CD4-positive, alpha-beta T cell treated with Interleukin-17A for 4 hours (primary cell): ENCODE measurements around the gene CPN2.

Experiments
- DNase-seq: peaks from one replicate; pipeline ENCODE4 v3.0.0-alpha.2; 2020; ENCODE audit warnings: mixed read lengths

The CPN2 gene

DNA sequence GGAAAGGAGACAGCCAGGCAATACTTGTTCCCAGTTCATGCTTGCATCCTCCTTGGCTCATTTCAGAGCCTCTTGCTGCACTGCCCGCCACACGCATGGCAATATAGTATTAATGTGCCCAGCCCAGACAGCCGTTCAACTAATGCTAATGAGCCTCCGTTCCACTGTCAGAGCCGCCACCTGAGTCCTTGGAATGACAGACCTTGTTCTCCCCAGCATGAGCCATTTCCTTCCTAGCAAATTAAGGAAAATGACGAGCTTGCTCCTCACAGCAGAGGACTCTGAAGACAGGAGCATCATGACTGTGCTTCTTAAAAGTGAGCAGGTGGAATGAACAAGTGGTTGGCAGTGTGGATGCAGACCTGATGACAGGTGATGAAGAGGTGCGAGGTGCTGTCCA, 29.2 kb upstream of the CPN2 start:
- no peak for DNase-seq

DNA sequence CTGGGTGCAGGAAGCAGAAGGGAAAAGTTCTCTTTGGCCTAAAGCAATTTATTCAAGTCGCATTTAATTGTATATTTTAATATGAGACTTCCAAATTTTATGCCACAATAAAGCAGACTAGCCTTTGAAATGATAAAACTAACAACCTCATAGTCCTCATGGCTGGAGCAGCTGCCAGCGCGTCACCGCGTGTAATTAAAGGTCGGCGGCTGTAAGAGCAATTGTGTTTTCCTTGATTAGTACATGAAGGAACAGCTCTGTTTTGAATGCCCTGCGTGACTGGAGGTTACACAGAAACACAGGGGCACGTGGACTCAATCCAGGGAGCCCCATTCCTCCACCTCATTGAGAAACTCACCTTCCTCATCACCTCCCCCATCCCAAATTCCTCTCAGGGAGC, 28.5 kb upstream of the CPN2 start:
- no peak for DNase-seq

DNA sequence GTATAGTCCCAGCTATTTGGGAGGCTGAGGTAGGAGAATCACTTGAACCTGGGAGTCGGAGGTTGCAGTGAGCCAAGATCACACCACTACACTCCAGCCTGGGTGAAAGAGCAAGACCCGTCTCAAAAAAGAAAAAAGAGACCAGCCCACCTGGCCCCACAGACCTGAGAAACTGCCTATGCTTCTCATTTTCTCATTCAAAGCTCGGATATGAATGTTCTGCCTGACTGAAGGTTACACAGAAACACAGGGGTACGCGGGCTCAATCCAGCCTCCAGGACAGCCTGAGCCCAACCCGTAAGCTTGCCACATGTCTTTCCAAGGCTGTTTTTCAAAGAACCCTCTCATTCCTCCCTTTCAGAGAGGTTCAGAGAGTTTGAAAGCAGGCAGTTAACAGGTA, 28.1 kb upstream of the CPN2 start:
- no peak for DNase-seq

DNA sequence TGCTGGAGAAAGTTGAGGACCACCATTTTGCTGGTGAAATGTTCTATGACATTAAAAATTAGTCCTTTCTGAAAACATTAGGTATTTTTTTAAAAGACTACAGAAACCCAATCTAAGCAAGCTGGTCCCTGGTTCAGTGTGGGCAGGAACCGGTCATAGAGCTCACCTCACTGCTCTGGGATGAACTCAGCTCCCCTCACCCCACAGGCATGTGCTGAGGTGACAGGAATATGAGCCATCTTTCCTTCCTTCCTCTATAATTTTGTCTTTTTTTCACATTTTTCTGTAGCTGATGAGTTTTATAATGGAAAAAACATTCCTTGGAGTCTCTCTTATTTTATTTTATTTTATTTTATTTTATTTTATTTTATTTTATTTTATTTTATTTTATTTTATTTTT, 26.6 kb upstream of the CPN2 start:
- no peak for DNase-seq

DNA sequence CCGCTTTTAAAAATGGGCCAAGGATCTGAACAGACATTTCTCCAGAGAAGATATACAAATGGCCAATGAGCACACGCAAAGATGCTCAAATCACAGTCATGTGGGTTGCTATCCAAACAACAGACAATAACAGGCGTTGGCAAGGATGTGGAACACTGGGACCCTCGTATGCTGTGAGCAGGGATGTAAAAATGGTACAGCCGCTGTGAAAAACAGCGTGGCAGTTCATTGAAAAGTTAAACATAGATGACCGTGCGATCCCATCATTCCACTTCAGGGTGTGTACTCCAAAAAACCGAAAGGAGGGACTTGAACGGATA, 25.1 kb upstream of the CPN2 start:
- DNase-seq: no peak

DNA sequence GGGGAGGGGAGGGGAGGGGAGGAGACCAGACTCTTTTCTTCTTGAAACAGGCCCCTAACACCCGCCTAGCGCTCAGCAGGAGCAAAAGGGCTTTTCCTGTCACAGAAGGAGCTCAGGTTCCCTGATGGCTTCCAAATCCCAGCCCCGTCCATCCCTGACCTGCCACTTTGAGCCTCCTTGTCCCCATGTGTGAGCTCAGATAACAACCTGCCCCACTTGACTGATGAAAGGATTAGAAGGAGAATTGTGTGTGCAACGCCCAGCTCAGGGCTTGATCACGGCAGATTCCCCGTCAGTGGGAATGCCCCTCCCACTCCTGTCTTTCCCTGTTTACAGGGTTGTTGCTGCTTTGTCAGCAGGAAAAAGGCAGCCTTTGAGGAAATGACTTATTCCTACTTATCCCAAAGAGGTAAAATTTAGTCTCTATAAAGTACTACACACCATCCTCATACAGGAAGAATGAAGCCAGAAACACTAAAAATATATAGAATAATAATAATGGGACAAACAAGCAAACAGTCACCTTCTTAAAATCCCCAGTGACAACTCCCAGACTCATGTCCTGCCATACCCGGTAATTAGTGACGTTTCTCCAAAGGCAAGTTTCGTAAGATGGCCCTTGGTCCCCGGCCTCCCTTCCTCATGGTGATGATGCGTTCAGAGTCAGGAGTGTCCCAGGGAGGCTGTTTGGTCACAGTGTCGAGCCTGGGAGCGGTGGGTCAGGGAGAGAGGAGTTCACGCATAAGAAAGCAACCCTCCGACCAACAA, 24.5 kb upstream of the CPN2 start:
- DNase-seq: no peak

DNA sequence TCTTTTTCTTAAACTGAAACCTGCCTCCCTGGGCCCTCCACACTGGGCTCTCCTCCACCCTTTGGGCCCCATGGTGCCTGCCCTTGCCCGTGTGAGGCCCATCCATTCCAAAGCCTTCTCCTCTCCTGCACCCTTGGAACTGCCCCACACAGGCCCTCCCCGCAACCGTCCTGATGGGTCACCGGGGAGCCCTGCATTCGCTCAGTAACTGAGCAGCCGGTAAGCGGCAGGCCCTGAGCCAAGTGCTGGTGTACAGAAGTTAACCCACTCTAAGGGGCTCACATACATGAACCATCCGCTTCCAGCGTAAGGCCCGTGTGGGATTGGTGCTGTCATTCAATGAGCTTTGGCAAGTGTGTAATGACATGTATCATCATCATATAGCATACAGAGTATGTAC, 23.8 kb upstream of the CPN2 start:
- no peak for DNase-seq

DNA sequence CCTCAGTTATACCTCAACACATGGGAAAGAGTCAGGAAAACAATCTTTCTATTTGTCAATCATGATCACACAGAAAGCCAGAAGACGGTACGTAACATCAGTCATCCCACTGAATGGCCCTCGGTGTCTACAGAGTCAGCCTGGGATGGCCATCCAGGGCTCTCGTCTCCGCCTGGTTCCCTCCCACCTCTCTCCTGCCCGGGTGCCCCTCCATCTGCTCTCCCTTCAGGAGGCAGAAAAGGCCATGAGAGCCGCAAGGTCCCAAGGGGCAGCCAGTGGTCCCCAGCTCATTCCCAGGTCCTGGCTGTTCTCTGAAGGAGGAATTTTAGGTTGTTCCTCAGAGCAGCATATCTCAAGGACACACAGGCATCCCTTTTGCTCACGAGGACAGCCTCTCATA, 22.8 kb upstream of the CPN2 start:
- no peak for DNase-seq

DNA sequence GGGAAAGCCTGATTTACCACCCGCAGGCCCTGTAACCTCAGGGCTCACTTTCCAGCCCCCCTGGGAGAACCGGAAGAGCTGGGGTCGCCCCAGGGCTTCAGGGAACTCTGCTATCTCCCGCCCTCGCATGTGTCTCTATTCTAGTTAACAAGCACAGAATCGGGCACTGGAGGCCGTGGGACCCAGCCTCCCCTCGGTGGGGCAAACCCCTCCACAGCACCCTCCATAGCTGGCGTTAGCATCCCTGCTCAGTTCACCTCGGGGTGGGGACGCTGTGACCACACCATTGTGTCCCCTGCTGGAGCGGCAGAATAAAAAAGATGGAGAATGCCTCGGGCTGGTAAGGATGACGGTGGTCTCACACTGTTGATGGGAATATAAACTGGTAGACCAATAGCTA, 21.9 kb upstream of the CPN2 start:
- no peak for DNase-seq

DNA sequence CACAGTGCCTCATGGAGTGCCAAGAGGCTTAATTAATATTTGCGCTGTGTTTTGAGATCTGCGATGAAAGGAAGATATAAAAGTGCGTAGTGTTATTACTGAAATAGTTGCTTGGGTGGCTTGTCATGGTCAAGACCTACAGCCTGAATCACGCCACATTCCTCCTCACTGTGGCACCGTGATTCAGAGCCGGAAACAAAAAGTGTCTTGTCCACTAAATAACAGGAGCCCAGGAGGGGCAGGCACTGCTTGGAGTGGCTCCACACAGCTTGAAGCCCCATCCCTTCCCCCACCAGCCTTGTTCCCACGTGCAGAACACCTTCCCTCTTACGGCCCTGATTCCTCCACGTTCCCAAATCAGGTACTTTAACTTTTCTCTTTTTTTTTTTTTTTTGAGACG, 19.6 kb upstream of the CPN2 start:
- no peak for DNase-seq

DNA sequence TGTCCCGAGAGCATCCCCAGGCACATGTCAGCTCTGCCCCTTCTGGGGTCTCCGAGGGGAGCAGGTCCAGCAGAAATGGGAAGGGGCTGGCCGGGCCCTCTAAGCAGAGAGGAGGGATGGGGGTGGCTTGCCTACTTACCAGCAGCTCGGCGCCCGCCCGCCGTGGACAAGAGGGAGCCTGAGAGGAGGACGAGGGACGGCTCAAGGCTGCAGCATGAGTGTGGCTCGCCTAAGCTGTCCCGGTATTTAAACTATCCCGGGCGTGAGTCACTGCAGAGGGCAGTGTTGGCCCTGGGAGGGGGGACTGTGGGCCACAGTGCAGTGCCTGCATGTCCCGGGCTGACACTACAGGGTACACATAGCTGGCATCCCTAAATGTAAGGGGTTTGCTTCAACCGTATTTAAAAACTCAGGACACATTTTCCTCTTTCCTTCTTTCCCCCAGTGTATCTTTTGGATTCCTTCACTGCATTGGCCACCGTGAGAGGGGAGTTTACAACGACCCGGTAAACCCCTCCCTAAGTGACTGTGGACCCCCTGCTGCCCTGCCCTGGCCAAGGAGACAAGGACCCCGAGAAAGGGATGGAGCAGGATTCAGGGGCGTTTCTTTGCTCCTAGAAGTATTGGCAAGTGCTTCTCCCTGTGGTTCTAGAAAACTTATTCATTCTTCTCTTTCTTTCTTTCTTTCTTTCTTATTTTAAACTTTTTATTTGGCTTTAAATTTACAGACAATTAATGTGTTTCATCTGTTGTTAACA, 18.6 kb upstream of the CPN2 start, which contains the start of gene LRRC15:
TSS of gene LRRC15 (minus strand) at position 222 of the 758 bp plus-strand sequence. CDS start 8,700 bp downstream, outside the sequence.
- peak; percentile 13 for DNase-seq

DNA sequence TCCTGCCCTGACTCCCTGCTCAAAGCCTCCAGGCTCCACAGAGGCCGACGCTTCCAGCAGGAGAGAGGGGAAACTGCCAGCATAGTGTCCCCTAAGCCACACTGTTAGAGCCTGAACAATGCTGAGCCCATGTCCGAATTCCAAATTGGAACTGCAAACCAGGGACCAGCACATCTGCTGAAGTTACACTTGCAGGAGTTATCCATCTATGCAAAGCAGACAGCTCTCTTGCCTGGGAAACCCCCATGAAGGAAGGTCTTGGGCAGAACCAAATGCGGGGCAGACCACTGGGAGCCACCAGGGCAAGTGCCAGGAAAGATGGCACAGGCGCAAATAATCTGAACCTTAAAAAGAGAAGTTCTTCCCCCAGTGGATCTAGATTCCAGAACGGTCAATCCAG, 17.8 kb upstream of the CPN2 start:
- DNase-seq: no peak

DNA sequence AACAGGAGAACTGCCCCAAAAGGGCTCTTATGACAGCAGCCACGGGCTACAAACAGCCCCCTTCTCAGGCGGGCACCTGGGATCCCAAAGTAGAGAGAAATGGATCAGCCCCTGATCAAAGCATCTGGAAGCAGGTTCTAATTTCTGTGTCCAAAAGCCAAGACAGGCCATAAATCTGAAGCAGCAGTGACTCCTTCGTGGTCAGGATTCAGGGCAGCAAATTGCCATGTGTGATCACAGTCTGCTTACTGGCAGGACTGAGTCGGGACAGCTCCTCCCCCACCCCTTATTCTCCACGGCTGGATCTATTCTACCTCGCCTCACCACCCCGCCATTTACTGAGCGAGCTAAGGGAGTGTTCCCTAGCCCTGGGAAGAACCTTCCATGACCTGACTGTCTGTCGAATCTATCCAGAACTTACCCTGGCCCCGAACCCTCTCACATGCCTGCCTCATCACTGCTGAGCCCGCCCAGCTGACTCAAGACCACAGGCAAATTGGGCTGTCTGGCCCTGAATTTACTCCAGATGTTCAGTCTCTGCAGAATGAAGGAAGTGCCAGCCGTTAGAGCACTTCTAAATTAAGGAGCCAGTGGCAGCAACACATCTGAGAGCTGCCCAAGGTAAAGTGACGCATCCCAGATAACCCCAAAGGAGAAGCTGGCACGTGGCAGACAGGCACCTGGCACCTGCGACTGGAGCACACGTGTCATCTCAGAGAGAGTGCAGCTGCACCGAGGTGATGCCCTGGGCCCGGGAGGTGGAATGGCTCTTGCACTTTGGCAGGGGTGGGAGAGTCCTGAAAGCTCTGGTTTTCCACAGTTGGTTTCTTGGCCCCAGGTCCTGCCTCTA, 17.1 kb upstream of the CPN2 start:
- no peak for DNase-seq

DNA sequence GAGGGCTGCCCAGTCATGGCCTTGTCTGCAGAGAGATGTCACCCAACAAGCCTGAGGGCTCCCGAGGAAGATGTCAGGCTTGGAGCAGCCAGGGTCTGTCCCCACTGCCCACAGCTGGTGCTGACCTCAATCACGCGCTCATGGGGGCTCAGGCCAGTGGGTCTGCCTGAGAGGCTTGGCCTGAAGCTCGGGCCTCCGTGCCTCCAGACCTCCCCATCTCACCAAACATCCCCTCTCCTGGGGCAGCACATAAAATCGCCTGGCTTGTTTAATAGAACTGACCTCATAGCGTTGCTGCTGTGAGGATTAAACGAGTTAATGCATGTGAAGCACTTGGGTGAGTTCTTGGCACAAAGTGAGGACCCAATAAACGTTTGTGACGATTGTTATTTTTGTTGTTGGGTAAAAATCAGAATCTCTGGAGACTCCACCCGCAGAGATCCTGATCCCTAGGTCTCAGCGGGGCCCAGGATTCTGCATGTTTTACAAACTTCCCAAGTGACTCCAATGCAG, 14.9 kb upstream of the CPN2 start:
- no peak for DNase-seq

DNA sequence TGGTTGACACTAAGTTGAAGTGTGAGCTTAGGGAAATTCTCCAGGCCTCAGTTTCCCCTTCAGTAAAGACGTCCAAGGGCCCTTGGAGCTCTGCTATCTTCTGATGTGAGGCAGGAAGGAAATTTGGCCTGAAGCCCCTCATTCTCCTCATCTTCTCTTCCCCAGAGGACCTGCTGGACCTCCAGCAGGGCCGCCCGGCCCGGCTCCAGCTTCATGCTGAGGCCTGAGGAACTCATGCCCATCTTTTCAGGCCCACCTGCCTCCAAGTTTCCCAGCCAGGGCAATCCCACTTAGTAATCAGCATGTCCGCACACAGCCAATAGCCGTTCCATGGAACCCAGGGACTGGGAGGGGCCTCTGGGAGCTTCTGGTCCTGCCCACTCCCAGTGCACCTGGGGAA, 14.4 kb upstream of the CPN2 start:
- DNase-seq: no peak

DNA sequence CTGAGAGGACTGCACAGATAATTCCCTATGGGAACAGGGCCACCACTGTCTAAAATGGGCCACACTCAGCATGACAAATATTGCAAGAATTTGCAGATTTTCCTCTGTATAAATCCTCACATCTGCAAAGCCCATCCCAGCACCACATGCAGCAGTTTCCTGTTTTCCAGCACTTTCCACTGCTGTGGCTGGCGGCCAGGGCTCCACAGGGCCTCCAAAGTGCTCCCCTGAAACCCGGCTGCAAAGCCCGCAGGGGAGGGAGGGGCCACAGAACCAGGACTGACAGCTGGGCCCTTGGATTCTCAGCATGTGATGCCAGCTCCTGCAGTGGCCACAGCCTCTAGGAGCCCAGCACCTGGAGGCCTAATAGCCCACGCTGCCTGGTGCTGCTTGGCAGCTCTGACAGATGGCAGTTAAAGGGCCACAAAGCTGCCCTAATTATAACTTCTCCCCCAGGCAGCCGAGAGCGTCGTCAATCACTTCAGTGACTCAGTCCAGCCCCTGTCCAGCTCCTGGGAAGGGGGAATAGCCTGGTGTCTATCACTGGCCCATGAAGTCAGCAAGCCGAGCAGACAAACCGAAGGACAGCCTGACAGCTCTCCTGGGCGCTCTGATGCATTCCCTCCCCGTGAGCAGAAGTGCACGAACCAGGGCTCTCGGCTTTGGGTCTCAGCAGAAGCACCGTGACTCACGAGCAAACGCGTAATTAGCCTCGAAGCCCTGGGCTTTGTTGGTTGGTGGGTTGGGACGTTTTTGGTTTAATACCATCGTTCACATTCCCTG, 13.7 kb upstream of the CPN2 start:
- DNase-seq: no peak

DNA sequence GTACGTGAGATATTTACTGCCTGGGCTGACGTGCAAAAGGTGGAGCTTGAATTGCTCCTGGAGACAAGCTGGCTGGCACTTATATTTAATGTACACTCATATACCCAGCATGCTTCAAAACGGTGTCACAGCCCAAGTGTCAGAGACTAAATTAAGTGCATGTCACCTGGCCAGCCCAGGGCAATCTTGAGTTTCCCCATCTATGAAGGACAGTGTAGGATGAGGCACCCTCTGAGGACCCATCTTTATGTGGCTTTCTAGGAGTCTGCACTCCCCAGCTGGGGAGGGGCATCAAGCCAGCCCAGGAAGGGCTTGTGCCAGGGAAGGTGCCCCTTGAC, 13.2 kb upstream of the CPN2 start:
- DNase-seq: no peak

DNA sequence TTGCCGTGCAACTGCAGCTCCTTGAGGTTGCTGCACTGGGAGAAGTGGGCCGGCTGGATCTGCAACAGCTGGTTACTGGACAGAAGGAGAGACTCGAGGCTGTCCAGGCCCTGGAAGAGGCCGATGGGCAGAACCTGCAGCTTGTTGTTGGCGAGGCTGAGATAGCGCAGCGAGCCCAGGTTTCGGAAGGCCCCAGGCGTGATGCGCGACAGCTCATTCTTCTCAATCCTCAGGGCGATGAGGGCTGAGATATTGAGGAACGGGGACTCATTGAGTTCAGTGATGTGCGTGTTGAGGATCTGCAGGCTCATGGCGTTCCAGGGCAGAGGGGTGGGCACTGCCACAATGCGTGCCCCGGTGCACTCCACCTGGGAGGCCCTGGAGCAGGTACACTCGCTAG, 9.4 kb upstream of the CPN2 start:
- no peak for DNase-seq

DNA sequence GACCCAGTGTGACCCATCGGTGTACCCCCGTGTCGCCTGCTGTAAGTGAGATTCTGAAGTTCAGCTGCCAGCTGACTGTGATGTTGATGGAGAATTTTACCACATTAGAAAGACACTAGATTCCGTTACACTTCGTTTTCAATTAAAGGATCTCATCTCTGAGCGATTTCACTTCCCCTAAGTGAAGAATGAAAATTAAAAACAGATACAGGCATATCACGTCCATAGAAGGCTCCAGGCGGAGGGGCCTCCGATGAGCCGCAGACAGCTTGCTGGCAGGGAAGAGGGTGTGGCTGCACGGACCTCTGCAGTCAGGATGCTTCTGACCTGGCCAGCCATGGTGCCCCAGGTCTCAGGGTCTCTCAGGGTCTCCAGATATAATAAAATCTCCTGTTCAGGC, 6.6 kb upstream of the CPN2 start:
- no peak for DNase-seq

DNA sequence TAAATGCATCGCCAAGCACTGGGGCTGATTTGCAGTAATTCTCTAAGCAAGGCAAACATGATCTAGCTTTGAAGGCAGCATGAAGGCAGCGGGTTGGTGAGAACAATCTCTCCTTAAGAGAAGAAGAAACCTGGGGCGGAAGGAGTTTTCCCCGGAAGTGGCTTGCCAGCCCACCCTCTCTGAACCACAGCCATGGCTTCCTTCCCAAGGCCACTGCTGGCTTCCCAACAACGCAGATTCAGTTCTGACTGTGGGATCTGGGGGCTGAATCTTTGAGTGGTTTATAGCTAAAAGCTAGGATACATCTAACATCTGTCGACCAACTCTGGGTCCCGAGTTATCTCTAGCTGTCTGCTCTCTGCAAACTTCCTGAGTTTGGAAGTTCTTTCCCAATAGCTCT, 4.3 kb upstream of the CPN2 start:
- DNase-seq: no peak

DNA sequence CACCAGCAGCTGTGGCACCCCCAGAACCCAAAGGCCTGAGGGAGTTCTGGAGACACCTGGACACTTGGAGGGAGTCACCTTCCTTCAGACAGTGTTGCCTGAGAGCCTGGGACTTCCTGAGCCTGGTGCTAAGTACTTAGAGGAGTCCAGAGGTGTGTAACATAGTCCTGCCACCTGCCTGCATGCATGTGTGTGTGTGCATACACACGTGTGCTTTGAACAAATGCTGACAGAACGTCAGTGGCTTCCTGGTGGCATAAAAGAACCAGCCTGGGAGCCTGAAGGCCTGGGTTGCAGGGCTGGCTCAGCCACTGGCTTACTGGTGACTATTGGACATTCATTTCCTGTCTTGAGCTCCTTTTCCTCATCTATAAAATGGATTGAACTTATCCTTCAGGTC, 3.2 kb upstream of the CPN2 start:
- DNase-seq: no peak

DNA sequence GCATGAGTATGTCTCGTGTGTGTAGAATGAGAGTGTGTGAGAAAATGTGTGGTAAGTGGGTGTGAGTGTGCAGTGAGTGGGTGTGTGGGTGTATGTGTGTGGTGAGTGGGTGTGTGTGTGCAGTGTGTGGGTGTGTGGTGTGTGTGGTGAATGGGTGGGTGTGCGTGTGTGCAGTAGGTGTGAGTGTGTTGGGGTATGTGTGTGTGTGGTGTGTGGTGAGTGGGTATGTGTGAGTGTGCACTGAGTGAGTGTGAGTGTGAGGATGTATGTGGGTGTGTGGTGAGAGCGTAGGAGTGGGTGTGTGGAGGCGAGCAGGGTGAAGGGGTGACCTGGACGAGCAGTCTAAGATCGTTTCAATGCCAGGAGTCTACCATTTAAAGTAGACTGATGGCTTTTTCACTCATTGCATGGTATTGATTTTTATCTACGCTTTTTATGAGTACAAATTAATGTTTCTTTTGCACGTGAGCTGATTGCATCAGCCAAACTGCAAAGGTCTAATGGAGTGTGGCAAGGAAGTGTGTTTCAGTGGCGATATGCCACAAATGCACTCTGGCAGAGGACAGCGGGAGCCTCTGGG, 1.6 kb upstream of the CPN2 start:
- no peak for DNase-seq
